Fibroblast of the aortic adventitia (primary cell): ENCODE results near the gene TSR3. TPM values are rescaled to one million over a fixed set of nuclear protein-coding genes. Genes with fewer than 3 reads are reported as not detected.

Experiments
- DNase-seq: peaks from one replicate; pipeline ENCODE4 v3.0.0-alpha.2; 2010; ENCODE audit warnings: low read depth
- H3K4me3 ChIP-seq: 2 replicates; pipeline ENCODE4 v1.5.1; 2011; ENCODE audit warnings: low read depth, mild to moderate bottlenecking, control low read depth, low read length, moderate library complexity
- CTCF ChIP-seq: IDR thresholded peaks from 2 replicates; pipeline ENCODE4 v1.5.1; 2011; ENCODE audit warnings: mild to moderate bottlenecking, low read length, control low read depth, inconsistent platforms; ENCODE audit not compliant: insufficient read depth
- total RNA-seq: library from RNA; depleted of rRNA; stranded (reverse); fragments of >200 nt; gene quantifications from 2 replicates; pipeline ENCODE4 v1.2.3, GENCODE V29; 2012; ENCODE audit warnings: low replicate concordance

The TSR3 gene
- total RNA-seq, 1 donor, result 49.3 TPM

- peak overlapping the region; percentile 82 for H3K4me3 ChIP-seq
- no peak for TF ChIP-seq CTCF
- DNase-seq, result no peak
Measured at GRCh38 chr16:1312467-1312816, 39.2 kb downstream of the TSR3 start.

- no peak for TF ChIP-seq CTCF
- DNase-seq, result peak; percentile 25
- peak overlapping the region; percentile 82 for H3K4me3 ChIP-seq
Measured at GRCh38 chr16:1311738-1312466, 39.8 kb downstream of the TSR3 start.

GRCh38 chr16:1311212-1311737 lies 40.4 kb downstream of the TSR3 start:
- H3K4me3 ChIP-seq, result peak overlapping the region; percentile 82
- peak; percentile 8 for DNase-seq
- TF ChIP-seq CTCF, result peak; percentile 5

- DNase-seq, result peak; percentile 9
- no peak for TF ChIP-seq CTCF
- H3K4me3 ChIP-seq, result peak overlapping the region; percentile 82
Measured at GRCh38 chr16:1310832-1311200, 40.9 kb downstream of the TSR3 start.

- no peak for TF ChIP-seq CTCF
- peak; percentile 52 for DNase-seq
- H3K4me3 ChIP-seq, result peak overlapping the region; percentile 82
Measured at GRCh38 chr16:1309888-1310831, 41.5 kb downstream of the TSR3 start.

- peak within 1 kb of the TSS; percentile 82 for H3K4me3 ChIP-seq
- no peak for TF ChIP-seq CTCF
- peak; percentile 99 for DNase-seq
Measured at GRCh38 chr16:1308977-1309885, 42.4 kb downstream of the TSR3 start, which contains the start of gene UBE2I. Gene UBE2I, plus strand, starts transcription at chr16:1309636. Its CDS starts 4,395 bp downstream, at chr16:1314031.
